AG08395 (cell line): ENCODE measurements around the gene LRRC36.

Source experiments
- DNase-seq: peaks from one replicate; pipeline ENCODE4 v3.0.0; 2012; ENCODE audit warnings: mixed read lengths, low spot score

Gene LRRC36, protein sequence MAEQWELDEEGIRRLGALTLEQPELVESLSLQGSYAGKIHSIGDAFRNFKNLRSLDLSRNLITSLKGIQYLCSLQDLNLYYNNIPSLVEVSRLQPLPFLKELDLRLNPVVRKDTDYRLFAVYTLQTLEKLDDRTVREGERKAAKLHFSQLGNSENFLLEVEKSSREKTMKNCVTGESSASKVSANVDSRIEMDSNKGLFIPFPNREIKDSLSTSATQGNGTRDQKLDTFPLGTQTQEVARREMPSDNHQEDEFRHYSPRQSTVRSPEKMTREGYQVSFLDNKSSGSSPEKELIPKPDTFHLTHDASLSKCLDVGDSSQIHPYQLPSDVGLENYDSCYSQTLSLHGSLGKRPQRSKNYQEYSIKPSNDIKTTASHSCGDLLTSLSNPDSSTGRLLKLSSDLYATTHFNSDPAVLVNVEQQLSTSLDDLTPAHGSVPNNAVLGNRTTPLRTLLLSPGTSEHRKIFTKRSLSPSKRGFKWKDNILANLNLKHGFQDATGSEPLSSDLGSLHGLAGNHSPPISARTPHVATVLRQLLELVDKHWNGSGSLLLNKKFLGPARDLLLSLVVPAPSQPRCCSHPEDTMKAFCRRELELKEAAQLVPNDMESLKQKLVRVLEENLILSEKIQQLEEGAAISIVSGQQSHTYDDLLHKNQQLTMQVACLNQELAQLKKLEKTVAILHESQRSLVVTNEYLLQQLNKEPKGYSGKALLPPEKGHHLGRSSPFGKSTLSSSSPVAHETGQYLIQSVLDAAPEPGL

DNA sequence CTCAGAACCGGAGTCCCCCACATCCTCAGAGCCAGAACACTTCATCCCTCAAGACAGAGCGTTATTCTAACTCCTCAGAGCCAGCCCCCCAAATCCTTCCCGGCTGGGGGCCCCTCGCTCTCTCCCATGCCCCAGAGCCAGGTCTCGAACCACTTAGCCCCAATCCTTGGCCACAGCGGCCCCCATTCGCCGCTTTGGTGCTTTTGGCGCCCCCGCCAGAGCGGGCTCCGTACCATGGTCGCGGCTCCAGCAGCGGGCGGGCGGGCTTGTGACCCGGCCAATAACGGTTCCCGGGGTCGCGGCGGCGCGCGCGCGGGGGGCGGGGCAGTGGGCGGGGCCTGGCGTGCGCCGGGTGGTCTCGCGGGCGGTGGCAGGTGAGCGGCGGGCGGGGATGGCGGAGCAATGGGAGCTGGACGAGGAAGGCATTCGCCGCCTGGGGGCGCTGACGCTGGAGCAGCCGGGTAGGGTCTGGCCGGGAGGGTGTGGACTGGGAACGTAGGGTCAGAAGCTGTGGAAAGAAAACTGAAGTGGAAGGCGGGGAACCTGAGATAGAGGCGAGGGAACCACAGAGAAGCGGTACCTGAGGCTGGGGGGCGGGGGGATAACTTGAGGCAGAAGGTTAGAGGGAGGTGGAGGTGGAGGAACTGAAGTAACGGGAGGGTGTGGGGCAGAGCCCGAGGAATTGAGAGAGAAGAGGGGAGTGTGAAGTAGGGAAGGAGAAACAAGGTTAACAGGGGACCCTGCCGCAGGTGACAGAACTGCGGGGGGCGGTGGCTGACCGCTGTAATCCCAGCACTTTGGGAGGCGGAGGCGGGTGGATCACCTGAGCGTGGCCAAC, at the start of gene LRRC36, which contains the start of gene KCTD19:
TSS of gene LRRC36 (plus strand) at position 344 of the 838 bp plus-strand sequence. CDS start at position 392, 48 bp downstream.
TSS of gene KCTD19 (minus strand) at position 270 of the 838 bp plus-strand sequence. CDS start at position 236, 34 bp downstream.
- DNase-seq, result peak; percentile 33

DNA sequence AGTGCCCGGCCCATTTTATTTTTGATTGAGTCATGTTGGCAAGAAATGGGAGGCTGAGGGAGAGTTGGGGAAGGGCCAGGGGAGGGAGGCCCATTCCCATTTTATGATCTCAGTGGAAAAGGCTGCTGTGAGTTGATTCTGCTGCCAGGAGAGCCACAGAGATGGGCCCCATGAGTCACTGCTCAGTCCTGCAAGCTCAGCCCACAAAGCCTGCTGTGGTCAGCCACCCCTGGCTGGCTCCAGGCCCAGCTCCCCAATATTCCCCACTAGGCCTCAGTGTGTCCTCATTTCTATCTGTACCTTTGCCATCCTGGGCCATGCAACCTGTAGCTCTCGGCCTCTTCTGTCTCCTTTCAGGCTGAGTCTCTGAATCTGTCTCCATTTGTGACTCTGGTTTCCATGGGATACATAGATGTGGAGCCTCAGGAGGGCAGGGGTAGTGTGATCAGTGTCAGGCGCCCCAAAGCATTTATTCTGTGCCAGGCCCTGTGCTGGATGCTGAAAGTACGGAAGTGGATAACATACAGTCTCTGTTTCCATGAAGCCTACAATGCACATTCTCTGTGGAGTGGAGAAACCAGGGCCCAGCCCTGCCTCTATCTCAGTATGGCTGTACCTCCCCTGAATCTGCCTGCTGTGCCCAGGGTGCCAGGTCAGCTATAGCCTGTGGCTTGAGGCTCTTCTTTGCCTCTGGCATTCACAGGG, 49.2 kb upstream of the LRRC36 start:
- peak; percentile 98 for DNase-seq

DNA sequence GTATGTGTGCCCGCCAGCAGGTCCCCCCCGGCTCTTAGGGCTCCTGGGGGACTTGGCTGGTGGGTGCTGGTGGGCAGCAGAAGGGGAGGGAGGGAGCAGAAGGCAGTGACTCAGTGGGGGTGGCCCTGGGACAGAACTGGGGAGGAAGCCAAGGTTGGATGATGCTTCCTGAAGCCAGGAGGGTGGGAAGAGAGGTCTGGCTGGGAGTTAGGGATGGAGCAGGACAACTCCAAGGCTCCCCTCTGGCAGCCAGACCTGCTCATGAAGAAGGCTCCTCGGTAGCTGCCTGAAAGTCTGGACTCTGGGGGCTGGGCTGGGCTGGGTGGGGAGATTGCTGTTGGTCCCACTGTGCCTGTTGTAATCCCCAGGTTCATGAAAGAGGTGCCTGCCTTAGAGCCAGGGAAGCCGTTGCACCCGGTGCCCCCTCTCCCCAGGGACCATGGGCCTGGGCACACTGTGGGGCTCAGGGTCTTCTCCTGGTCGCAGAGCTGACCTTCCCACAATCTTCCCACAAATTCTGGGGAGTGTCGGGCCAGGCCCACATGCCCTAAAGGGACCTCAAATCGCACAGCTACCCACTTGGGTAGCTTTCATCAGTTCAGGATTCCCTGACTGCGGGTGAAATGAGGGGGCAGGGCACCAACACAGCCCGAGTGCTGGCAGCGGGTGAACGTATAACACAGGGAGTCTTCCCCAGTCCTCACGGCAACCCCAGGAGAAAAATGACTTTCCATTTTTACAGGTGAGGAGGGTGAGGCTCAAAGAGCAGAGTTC, 48.4 kb upstream of the LRRC36 start:
- peak; percentile 85 for DNase-seq

DNA sequence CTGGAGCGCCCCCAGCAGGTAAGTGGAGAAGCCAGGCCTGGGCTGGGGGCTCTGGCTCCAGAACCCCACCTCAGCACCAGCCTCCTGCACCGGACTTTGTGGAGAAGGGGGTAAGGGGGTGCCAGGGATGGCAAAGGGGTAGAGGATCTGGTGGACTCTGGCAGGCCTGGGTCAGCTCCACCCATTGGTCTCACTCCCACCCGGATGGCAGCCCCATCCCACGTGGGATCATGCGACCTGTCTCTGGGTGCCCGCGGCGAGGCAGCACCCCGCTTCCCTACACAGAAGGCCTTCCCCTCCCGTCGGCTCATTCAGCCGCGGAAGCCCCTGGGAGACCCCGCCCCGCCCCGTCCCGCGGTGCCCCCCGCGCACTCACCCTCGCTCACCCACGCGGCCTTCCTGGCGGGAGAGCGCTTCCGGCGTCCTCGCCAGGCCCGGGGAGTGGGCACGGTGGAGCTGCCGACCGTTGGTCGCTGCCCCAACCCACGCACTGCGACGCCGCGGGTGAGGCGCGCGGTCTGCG, 47.8 kb upstream of the LRRC36 start:
- peak; percentile 42 for DNase-seq

DNA sequence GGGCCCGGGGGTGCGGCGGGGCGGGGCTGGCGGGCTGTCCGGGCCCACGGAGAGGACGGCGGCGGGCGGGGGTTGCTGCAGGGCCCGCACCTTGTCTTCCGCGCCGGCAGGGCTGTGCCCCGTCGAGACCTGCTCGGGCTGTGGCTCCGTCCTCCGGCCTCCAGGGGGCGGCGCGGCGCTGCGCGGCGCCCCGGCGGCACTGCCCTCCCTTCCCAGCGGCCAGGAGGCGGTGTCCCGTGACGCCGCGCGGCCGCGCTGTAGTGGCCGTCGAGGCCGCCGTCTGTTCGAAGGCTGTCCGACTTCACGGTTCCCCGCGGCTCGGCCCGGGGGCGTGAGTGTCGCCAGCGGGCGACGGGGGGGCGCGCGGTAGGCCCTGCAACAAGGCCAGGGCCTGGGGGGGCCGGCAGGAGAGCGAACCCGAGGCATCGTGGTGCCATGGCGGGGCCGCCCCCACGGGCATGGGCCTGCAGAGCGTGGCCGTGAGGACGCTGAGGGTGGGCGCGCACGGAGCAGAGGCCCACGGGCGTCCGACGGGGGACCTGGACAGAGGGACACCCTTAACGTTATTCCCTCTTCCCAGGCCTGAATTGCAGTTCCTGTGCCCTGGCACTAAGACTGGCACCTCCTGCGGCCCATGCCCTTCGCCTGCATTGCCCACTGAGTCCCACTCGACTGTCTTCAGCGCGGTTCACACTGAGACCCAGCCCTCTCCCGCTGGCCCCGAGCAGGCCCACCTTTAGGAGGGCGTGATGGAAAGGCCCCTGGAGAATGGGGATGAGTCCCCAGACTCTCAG, 47.1 kb upstream of the LRRC36 start, which contains the start of gene PLEKHG4:
TSS of gene PLEKHG4 (plus strand) at position 237 of the 794 bp plus-strand sequence. CDS start at position 750, 513 bp downstream.
- DNase-seq, result peak; percentile 85

DNA sequence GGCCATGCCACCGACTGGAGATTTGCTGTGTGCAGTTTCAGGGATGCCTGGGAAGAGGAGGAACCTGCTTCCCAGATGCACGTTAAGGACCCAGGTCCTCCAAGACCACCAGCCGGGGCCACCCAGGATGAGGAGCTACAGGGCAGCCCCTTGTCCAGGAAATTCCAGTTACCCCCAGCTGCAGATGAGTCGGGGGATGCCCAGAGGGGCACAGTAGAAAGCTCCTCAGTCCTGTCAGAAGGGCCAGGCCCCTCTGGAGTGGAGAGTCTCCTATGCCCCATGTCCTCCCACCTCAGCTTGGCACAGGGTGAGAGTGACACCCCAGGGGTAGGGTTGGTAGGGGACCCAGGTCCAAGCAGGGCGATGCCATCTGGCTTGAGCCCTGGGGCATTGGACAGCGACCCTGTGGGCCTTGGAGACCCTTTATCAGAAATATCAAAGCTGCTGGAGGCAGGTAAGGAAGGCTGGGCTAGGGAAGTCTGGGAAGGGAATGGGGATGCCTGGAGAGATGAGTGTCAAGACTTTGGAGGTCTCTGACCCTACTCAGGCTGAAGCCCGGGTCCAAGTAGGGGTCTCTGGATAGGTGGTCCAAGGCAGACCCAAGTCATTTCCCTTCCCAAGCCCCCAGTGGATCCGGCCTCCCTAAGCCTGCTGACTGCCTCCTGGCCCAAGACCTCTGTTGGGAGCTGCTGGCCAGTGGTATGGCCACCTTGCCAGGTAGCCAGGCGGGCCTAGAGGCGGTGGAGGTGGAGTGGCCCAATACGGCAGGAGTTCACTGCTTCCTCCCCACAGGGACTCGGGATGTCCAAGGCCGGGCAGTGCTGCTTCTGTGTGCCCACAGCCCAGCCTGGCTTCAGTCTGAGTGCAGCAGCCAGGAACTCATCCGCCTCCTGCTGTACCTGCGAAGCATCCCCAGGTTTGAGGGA, 46.3 kb upstream of the LRRC36 start:
- no peak for DNase-seq

DNA sequence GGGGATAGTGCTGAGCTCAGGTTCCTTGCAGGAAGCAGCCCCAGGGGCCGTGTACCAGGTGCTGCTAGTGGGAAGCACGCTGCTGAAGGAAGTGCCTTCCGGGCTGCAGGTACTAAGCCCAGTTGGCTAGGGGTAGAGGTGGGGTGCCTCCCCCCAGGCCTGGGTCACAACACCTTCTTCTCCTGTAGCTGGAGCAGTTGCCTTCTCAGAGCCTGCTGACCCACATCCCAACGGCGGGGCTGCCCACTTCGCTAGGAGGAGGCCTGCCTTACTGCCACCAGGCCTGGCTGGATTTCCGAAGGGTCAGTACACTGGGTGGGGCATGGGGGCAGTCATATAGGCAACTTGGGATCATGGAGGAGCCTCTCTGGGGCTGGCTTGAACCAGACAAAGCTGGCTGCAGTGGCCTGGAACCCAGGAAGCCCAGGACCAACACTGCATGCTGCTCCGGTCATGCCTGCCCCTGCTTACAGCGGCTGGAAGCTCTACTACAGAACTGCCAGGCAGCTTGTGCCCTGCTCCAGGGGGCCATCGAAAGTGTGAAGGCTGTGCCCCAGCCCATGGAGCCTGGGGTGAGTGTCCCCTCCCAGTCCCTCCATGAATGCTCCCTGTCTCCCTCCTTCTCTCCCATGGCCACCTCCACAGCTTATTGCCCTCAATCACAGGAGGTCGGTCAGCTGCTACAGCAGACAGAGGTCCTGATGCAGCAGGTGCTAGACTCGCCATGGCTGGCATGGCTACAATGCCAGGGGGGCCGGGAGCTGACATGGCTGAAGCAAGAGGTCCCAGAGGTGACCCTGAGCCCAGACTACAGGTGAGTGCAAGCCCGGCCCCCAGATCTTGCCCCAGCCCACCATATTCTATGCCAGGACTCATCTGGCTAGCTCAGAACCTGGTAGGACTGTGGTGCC, 44.8 kb upstream of the LRRC36 start:
- no peak for DNase-seq

DNA sequence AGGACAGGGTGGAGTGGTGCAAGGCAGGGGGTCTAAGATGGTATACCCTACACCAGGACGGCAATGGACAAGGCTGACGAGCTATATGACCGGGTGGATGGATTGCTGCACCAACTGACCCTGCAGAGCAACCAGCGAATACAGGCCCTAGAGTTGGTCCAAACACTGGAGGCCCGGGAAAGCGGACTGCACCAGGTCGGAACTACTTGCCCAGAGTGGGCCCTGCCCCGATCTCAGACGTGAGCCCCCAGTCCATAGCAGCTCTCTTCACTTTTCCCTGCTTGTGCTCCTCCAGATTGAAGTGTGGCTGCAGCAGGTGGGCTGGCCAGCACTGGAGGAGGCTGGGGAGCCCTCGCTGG, 44.2 kb upstream of the LRRC36 start:
- no peak for DNase-seq

DNA sequence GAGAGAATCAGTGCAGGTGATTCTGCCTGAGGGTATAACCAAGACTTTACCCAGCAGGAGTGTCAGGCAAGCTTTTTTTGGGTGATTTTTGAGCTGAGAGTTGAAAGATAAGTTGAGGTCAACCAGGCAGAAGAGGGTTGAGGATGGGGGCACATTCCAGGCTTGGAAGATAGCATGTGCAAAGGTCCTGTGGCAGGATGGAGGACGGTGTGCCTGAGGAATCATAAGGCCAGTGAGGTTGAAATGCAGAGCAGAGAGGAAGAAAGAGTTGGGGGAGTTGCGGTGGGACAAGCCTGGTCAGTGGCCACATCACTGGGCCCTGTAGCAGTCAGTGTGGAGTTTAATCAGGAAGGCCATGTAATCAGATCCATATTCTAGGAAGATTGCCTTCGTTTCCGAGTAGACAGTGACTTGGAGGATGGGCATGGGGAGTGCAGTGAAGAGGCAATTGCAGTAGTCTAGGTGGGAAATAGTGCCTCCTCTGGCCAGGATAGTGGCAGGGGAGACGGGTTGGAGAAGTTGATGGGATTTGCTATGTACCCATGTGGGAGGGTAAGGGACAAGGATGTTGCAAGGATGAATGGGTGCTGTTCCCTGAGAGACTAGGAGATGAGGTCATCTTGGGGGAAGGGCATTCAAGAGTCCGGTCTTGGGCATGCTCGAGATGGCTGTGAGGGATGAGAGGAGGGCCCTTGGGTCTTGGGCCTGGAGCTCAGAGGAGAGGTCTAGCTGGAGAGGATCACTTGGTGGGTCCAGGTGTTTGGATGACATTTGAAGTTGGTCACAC, 43.4 kb upstream of the LRRC36 start:
- no peak for DNase-seq

DNA sequence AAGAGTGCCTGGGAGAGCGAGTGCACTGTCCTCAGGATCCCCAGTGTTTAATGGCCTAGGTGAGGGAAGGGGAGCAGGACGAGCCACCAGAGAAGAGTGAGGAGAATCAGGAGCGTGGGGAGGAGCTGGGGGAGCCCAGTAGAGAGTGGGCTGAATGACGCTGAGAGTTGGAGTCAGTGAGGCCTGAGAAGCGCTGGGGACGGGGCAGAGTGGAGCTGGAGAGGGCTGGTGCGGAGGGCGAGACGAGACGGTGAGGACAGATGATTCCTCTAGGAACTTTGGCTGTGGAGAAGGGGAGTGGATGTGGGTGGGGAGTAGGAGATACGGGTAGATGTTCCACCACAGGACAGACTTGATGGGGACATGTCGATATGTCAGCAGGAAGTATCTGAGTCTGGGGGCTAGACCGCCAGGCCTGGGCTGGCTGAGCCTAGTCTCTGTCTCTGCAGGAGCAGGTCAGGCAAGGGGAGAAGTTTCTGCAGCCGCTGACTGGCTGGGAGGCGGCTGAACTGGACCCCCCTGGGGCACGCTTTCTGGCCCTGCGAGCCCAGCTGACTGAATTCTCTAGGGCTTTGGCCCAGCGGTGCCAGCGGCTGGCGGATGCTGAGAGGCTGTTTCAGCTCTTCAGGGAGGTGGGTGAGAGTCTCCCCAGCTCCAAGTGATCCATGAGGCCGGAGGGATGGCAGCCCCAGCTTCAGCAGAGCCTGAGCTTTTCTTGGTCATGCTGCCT, 42.6 kb upstream of the LRRC36 start:
- no peak for DNase-seq

DNA sequence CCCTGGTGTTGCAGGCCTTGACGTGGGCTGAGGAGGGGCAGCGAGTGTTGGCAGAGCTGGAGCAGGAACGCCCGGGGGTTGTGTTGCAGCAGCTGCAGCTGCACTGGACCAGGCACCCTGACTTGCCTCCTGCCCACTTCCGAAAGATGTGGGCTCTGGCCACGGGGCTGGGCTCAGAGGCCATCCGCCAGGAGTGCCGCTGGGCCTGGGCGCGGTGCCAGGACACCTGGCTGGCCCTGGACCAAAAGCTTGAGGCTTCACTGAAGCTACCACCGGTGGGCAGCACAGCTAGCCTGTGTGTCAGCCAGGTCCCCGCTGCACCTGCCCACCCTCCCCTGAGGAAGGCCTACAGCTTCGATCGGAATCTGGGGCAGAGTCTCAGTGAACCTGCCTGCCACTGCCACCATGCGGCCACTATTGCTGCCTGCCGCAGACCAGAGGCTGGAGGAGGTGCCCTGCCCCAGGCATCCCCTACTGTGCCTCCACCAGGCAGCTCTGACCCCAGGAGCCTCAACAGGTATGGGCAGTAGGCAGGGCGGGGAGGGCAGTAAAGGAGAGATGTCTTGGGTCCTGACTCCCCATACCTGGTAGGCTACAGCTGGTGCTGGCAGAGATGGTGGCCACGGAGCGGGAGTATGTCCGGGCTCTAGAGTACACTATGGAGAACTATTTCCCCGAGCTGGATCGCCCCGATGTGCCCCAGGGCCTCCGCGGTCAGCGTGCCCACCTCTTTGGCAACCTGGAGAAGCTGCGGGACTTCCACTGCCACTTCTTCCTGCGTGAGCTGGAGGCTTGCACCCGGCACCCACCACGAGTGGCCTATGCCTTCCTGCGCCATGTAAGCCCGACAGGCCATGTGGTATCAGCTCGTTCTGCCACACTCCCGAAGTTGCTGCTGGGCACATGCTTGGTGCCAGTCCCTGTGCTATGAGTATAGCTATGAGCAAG, 41.6 kb upstream of the LRRC36 start:
- peak; percentile 53 for DNase-seq

DNA sequence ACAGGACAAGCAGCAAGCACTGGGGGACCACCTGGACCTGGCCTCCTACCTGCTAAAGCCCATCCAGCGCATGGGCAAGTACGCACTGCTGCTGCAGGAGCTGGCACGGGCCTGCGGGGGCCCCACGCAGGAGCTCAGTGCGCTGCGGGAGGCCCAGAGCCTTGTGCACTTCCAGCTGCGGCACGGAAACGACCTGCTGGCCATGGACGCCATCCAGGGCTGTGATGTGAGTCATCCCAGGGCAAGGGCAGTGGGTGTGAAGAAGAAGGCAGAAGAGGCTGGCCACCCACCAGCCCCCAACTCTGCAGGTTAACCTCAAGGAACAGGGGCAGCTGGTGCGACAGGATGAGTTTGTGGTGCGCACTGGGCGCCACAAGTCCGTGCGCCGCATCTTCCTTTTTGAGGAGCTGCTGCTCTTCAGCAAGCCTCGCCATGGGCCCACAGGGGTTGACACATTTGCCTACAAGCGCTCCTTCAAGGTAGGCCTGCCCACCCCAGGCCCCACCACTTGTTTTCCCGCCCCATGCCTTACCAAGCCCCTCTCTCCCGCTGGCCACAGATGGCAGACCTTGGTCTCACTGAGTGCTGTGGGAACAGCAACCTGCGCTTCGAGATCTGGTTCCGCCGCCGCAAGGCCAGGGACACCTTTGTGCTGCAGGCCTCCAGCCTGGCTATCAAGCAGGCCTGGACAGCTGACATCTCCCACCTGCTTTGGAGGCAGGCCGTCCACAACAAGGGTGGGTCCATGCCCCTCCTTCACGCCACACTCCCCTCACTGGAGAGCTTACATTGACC, 40.0 kb upstream of the LRRC36 start:
- no peak for DNase-seq

DNA sequence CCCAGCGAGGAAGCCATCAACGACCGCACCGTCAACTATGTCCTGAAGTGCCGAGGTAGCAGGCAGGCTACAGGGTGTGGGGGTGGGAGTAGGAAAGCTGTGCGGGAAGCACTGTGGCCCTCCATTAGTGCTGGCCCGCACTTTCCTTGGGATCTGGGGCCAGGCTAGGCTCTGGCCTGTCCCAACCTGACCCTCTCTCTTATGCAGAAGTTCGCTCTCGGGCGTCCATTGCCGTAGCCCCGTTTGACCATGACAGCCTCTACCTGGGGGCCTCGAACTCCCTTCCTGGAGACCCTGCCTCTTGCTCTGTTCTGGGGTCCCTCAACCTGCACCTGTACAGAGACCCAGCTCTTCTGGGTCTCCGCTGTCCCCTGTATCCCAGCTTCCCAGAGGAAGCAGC, 38.7 kb upstream of the LRRC36 start:
- DNase-seq, result no peak

DNA sequence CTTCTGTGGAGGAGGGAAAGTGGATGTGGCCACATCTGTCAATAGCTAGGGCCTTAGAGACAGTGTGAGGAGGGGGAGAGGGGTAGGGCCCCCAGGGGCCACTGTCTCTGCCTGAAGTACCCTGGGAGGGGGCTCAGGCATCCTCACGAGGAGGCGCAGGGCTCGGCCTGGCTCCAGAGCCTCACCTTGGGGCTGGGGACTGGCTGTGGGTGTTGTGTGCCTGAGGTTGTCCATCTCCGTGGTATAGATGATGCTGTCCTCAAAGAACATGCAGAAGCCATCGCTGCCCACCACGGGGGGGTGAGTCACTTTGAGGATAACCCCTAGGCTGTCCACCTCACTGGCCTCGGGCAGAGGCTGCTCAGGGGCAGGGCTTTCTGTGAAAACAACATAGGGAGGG, 35.2 kb upstream of the LRRC36 start:
- DNase-seq, result no peak
